B cell (primary cell): Measurements from ENCODE around the gene LIF. TPM values are rescaled to one million over a fixed set of nuclear protein-coding genes. Genes with fewer than 3 reads are reported as not detected.

Experiments used
- ATAC-seq: fragments of 200-7000 bp; cut with Tn5 transposase; one replicate; pipeline ENCODE4 v1.10.0; 2021; ENCODE audit warnings: low read depth, mild to moderate bottlenecking, moderate number of reproducible peaks, moderate library complexity
- CTCF ChIA-PET: fragments of 350-600 bp; sonication (Branson Sonifier 250); formaldehyde crosslinking; loops from one replicate; lab custom pipeline; 2021; ENCODE audit warnings: antibody characterized with exemption, inconsistent platforms; lab: Charles Lee
- POLR2A ChIA-PET: fragments of 350-600 bp; sonication (Branson Sonifier 250); formaldehyde crosslinking; loops from one replicate; lab custom pipeline; 2021; ENCODE audit warnings: antibody characterized with exemption; lab: Charles Lee
- DNase-seq: peaks from one replicate; pipeline ENCODE4 v3.0.0; 2013
- H2AFZ ChIP-seq: 2 replicates; pipeline ENCODE4 v1.6.1; 2012; ENCODE audit warnings: mild to moderate bottlenecking, low read depth, low read length; ENCODE audit not compliant: insufficient read depth, poor library complexity, severe bottlenecking
- H3K27ac ChIP-seq, 2 donors: 1 replicate in 1 of 2; 2 replicates in 1 of 2; pipeline ENCODE4 v1.5.1; 2012 to 2013; ENCODE audit warnings: low read length in 2 of 2, mild to moderate bottlenecking in 2 of 2, moderate library complexity in 1 of 2
- H3K27me3 ChIP-seq, 4 experiments: fragments of 200-600 bp in 1 of 4; sonication (generic) in 1 of 4; replicated peaks in 1 of 4; 1 replicate in 2 of 4; 2 replicates in 2 of 4; pipeline versions ENCODE4 v1.6.1 to v1.7.0; 2013 to 2016; ENCODE audit warnings: low read length in 3 of 4, mild to moderate bottlenecking in 2 of 4, mixed read lengths in 1 of 4, moderate library complexity in 1 of 4; ENCODE audit not compliant: insufficient read depth in 4 of 4, control insufficient read depth in 3 of 4; ENCODE audit errors: control extremely low read depth in 1 of 4
- H3K36me3 ChIP-seq, 2 experiments: replicated peaks in 1 of 2; 1 replicate in 1 of 2; 2 replicates in 1 of 2; pipeline versions ENCODE4 v1.6.1 to v1.7.1; 2013; ENCODE audit warnings: low read length in 1 of 2; ENCODE audit not compliant: insufficient read depth in 2 of 2, control insufficient read depth in 1 of 2; ENCODE audit errors: control extremely low read depth in 1 of 2, extremely low read depth in 1 of 2
- H3K4me1 ChIP-seq, 2 donors: fragments of 200-600 bp in 1 of 2; sonication (generic) in 1 of 2; 1 replicate in 1 of 2; 2 replicates in 1 of 2; pipeline versions ENCODE4 v1.5.1 to v1.6.1; 2013 to 2017; ENCODE audit warnings: low read length in 2 of 2; ENCODE audit not compliant: control insufficient read depth in 2 of 2, insufficient read depth in 2 of 2
- H3K4me2 ChIP-seq: replicated peaks from 2 replicates; pipeline ENCODE3; 2012; ENCODE audit warnings: mild to moderate bottlenecking, low read depth, low read length; ENCODE audit not compliant: poor library complexity, severe bottlenecking
- H3K4me3 ChIP-seq, 5 experiments: fragments of 200-600 bp in 1 of 5; sonication (generic) in 1 of 5; 1 replicate in 3 of 5; 2 replicates in 2 of 5; pipeline versions ENCODE4 v1.5.1 to v1.7.0; 2011 to 2016; ENCODE audit warnings: low read length in 4 of 5, mild to moderate bottlenecking in 4 of 5, low read depth in 2 of 5, control low read depth in 1 of 5, moderate library complexity in 1 of 5; ENCODE audit not compliant: insufficient read depth in 1 of 5; ENCODE audit errors: control extremely low read depth in 1 of 5, extremely low read depth in 1 of 5
- H3K79me2 ChIP-seq: fragments of 200-600 bp; sonication (generic); one replicate; pipeline ENCODE4 v1.6.0; 2016; ENCODE audit warnings: low read length; ENCODE audit not compliant: control insufficient read depth, insufficient read depth
- H3K9ac ChIP-seq: fragments of 200-600 bp; sonication (generic); 2 replicates; pipeline ENCODE4 v1.6.1; 2017; ENCODE audit warnings: mild to moderate bottlenecking, low read length, moderate library complexity
- H3K9me3 ChIP-seq, 3 donors: one replicate each; pipeline versions ENCODE4 v1.6.1 to v1.7.1; 2013; ENCODE audit warnings: low read length in 2 of 3; ENCODE audit not compliant: control insufficient read depth in 2 of 3, insufficient read depth in 1 of 3; ENCODE audit errors: control extremely low read depth in 1 of 3
- H4K20me1 ChIP-seq: 2 replicates; pipeline ENCODE4 v1.6.0; 2012; ENCODE audit warnings: mild to moderate bottlenecking, low read length; ENCODE audit not compliant: insufficient read depth, control insufficient read depth, poor library complexity, severe bottlenecking
- H3K27ac Mint-ChIP-seq: one replicate; pipeline ENCODE4 v1.8.0; 2021; ENCODE audit warnings: mixed read lengths
- H3K27me3 Mint-ChIP-seq: one replicate; pipeline ENCODE4 v1.8.0; 2021; ENCODE audit warnings: mixed read lengths
- H3K4me1 Mint-ChIP-seq: one replicate; pipeline ENCODE4 v1.8.0; 2021; ENCODE audit warnings: mixed read lengths
- H3K4me3 Mint-ChIP-seq: one replicate; pipeline ENCODE4 v1.8.0; 2021; ENCODE audit warnings: mixed read lengths
- H3K9me3 Mint-ChIP-seq: one replicate; pipeline ENCODE4 v1.8.0; 2022; ENCODE audit warnings: mixed read lengths; ENCODE audit not compliant: insufficient read depth
- EZH2 ChIP-seq: IDR thresholded peaks from 2 replicates; pipeline ENCODE4 v1.6.1; 2012; ENCODE audit warnings: borderline replicate concordance, low read depth, mild to moderate bottlenecking, moderate library complexity, low read length; ENCODE audit not compliant: insufficient read depth, poor library complexity, severe bottlenecking
- WGBS: methylation state at CpG from one replicate; pipeline ENCODE4 v1.1.5; 2013; ENCODE audit warnings: missing lambda C conversion rate; ENCODE audit not compliant: insufficient coverage; 5-methylcytosine and 5-hydroxymethylcytosine counted together
- intact Hi-C: fragments of 100-400 bp; cut with micrococcal nuclease; formaldehyde crosslinking; loops from one replicate; pipeline ENCODE4 v1.10.0; 2022
- polyA plus RNA-seq: library from polyadenylated mRNA; depleted of rRNA; stranded (reverse); fragments of >200 nt; gene quantifications from 2 replicates; pipeline ENCODE4 v1.2.3, GENCODE V29; 2012
- total RNA-seq, 2 donors: library from RNA; stranded (reverse); fragments of 120-200 nt in 1 of 2; gene quantifications; 1 replicate in 1 of 2; 2 replicates in 1 of 2; pipeline versions ENCODE4 v1.2.3 to v1.2.4, GENCODE V29; 2013 to 2022
- TF ChIP-seq, protein P1 (sequence below): fragments of 200-600 bp; IDR thresholded peaks from one replicate; pipeline ENCODE4 v1.8.0; 2022; ENCODE audit warnings: antibody characterized with exemption, mild to moderate bottlenecking

LIF gene
- total and polyA plus RNA-seq, 2 donors (not counting 1 experiment from before 2014, with no cell fraction given), result 0.47 TPM; not detected in 1

DNA sequence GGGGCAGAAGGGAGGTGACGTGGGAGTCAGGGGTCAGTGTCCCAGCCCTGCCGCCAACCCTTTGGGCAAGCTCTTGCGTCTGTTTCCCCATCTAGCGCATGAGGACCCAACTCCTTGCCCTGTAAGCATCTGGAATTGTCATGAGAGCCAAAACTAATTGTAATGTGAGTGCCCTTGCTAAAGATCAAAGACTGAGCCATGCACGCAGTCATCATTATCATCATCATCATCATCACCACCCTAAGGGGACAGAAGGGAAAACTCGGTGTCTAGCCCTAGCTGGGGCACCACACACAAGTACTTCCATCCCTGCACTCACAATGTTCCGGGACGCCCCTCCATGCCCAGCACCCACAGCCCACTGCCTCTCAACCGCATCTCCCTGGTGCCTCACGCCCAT, 2.5 kb downstream of the LIF start:
- Histone ChIP-seq H3K4me1 (peaks cover 17 to 29% of the 10 kb centered on the region in 2 donors), H4K20me1 (no peaks in the 10 kb centered on the region), H2AFZ (no peak overlapping the region), H3K4me3 (no peak overlapping the region), H3K79me2 (no peaks in the 10 kb centered on the region), H3K4me2 (no peak overlapping the region), H3K9me3 (peaks cover 0 to 4% (median 0%) of the 10 kb centered on the region in 3 donors), H3K27ac (no peak overlapping the region), H3K9ac (no peak overlapping the region), H3K27me3 (peaks cover 0 to 35% (median 18%) of the 10 kb centered on the region in 4 experiments), H3K36me3 (no peaks in the 10 kb centered on the region)
- peaks cover 44% of the 10 kb centered on the region for H3K27me3 Mint-ChIP-seq
- ATAC-seq (no peak), DNase-seq (no peak)
- 97% methylated on average over 10 of the region's 10 CpGs for WGBS
- intact Hi-C loops, result no loop called here
- TF ChIP-seq, protein P1, sequence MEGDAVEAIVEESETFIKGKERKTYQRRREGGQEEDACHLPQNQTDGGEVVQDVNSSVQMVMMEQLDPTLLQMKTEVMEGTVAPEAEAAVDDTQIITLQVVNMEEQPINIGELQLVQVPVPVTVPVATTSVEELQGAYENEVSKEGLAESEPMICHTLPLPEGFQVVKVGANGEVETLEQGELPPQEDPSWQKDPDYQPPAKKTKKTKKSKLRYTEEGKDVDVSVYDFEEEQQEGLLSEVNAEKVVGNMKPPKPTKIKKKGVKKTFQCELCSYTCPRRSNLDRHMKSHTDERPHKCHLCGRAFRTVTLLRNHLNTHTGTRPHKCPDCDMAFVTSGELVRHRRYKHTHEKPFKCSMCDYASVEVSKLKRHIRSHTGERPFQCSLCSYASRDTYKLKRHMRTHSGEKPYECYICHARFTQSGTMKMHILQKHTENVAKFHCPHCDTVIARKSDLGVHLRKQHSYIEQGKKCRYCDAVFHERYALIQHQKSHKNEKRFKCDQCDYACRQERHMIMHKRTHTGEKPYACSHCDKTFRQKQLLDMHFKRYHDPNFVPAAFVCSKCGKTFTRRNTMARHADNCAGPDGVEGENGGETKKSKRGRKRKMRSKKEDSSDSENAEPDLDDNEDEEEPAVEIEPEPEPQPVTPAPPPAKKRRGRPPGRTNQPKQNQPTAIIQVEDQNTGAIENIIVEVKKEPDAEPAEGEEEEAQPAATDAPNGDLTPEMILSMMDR, result no peak
- no peak for TF ChIP-seq EZH2
- CTCF ChIA-PET, result interaction anchor here (0.6 to 0.8 kb wide), 2 partner anchors 11 to 874 kb away, joined by 3 to 6 read pairs; no protein-coding TSS in a partner anchor
- POLR2A ChIA-PET, result no interaction called here
- no peak overlapping the region for H3K27ac Mint-ChIP-seq
- no peaks in the 10 kb centered on the region for H3K9me3 Mint-ChIP-seq
- no peak overlapping the region for H3K4me3 Mint-ChIP-seq
- peaks cover 20% of the 10 kb centered on the region for H3K4me1 Mint-ChIP-seq

DNA sequence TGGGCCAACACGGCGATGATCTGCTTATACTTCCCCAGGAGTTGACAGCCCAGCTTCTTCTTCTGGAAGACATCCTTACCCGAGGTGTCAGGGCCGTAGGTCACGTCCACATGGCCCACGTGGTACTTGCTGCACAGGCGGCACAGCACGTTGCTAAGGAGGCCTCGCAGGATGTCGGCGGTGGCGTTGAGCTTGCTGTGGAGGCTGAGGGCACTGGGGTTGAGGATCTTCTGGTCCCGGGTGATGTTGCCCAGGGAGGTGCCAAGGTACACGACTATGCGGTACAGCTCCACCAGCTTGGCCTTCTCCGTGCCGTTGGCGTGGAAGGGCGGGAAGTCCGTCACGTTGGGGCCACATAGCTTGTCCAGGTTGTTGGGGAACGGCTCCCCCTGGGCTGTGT, 2.9 kb downstream of the LIF start:
- POLR2A ChIA-PET, result no interaction called here

More for the DNA sequence above, 2.9 kb downstream of the LIF start:
- no peaks in the 10 kb centered on the region for H3K36me3 ChIP-seq
- peaks cover 0 to 4% (median 0%) of the 10 kb centered on the region in 3 donors for H3K9me3 ChIP-seq
- no peaks in the 10 kb centered on the region for H3K9me3 Mint-ChIP-seq
- H3K79me2 ChIP-seq, result no peaks in the 10 kb centered on the region
- H3K27ac Mint-ChIP-seq, result no peak overlapping the region
- CTCF ChIA-PET, result interaction anchor here (0.8 kb wide), 1 partner anchor 12 kb away, joined by 6 read pairs; no protein-coding TSS in a partner anchor
- no peak overlapping the region for H3K4me3 Mint-ChIP-seq
- intact Hi-C loops, result no loop called here
- H3K4me1 ChIP-seq, result peaks cover 17 to 29% of the 10 kb centered on the region in 2 donors
- no peak for ATAC-seq
- no peaks in the 10 kb centered on the region for H4K20me1 ChIP-seq
- no peak overlapping the region for H2AFZ ChIP-seq
- H3K27me3 Mint-ChIP-seq, result peaks cover 43% of the 10 kb centered on the region
- H3K27me3 ChIP-seq, result peaks cover 0 to 31% (median 16%) of the 10 kb centered on the region in 4 experiments
- H3K9ac ChIP-seq, result no peak overlapping the region
- peaks cover 20% of the 10 kb centered on the region for H3K4me1 Mint-ChIP-seq
- H3K4me2 ChIP-seq, result no peak overlapping the region
- no peak for DNase-seq
- H3K4me3 ChIP-seq, result no peak overlapping the region
- 96% methylated on average over 22 of the region's 22 CpGs for WGBS
- H3K27ac ChIP-seq, result no peak overlapping the region
- TF ChIP-seq, protein P1, result no peak
